Ascending aorta (tissue), 2 donors: ENCODE results near the gene ARMC7. TPM values are rescaled to one million over a fixed set of nuclear protein-coding genes. Genes with fewer than 3 reads are reported as not detected.

Experiments
- DNase-seq, 2 donors: peaks; one replicate each; pipeline ENCODE4 v3.0.0-alpha.2; 2019; ENCODE audit warnings: low spot score in 2 of 2
- H3K27ac ChIP-seq, 2 donors: fragments of 200-600 bp; sonication (generic); one replicate each; pipeline ENCODE4 v1.5.1; 2016 to 2017; ENCODE audit warnings: mild to moderate bottlenecking in 1 of 2
- H3K27me3 ChIP-seq: fragments of 200-600 bp; sonication (generic); one replicate; pipeline ENCODE4 v1.5.1; 2017
- H3K36me3 ChIP-seq, 2 donors: fragments of 200-600 bp; sonication (generic); one replicate each; pipeline ENCODE4 v1.5.1; 2016
- H3K4me1 ChIP-seq, 2 donors: fragments of 200-600 bp; sonication (generic); one replicate each; pipeline ENCODE4 v1.5.1; 2016 to 2017; ENCODE audit warnings: mild to moderate bottlenecking in 1 of 2
- H3K4me3 ChIP-seq, 2 donors: fragments of 200-600 bp; sonication (generic); one replicate each; pipeline ENCODE4 v1.5.1; 2016 to 2017; ENCODE audit warnings: mild to moderate bottlenecking in 1 of 2
- H3K9me3 ChIP-seq, 2 donors: fragments of 200-600 bp; sonication (generic); one replicate each; pipeline ENCODE4 v1.5.1; 2016
- intact Hi-C: fragments of 100-400 bp; cut with DNase I; formaldehyde crosslinking; loops from one replicate; pipeline ENCODE4 v1.15.1; 2023
- total RNA-seq: library from RNA; depleted of rRNA; stranded (reverse); fragments of >200 nt; gene quantifications from one replicate; pipeline ENCODE4 v1.1.0, GENCODE V29; 2016
- TF ChIP-seq, protein P1 (sequence below), 3 experiments: fragments of 200-600 bp in 2 of 3; fragments of 450-650 bp in 1 of 3; sonication (generic) in 2 of 3; IDR thresholded peaks; one replicate each; pipeline ENCODE4 v1.5.1; 2016 to 2019; ENCODE audit warnings: antibody characterized with exemption in 3 of 3, mild to moderate bottlenecking in 1 of 3, moderate library complexity in 1 of 3

ARMC7 gene
- total RNA-seq, 1 donor from 2014 or later, result 1.4 TPM

DNA sequence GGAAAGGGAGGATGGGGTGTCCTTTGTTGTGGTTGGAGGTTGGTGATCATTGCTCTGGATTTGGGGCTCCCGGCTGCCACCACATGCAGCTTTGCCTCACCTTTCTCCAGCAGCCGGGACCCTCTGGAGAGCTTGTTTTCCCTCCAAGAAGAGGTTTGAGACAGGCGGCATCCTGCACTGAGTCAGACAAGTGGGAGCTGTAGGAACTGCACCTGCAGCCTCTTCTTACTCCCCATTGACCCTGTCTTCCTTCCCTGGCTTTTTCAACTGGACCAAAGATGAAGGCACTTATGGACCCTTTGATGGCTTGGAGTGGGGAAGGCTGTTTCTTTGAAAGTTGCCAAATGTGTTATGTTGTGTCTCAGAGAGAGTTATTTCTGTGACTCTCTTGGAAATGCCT is 46.1 kb upstream of the ARMC7 start:
- Histone ChIP-seq H3K4me1 (no peaks in the 10 kb centered on the region), H3K27ac (no peak overlapping the region), H3K27me3 (no peaks in the 10 kb centered on the region), H3K4me3 (no peak overlapping the region), H3K36me3 (peaks cover 49 to 57% of the 10 kb centered on the region in 2 donors), H3K9me3 (no peaks in the 10 kb centered on the region)
- TF ChIP-seq, protein P1, sequence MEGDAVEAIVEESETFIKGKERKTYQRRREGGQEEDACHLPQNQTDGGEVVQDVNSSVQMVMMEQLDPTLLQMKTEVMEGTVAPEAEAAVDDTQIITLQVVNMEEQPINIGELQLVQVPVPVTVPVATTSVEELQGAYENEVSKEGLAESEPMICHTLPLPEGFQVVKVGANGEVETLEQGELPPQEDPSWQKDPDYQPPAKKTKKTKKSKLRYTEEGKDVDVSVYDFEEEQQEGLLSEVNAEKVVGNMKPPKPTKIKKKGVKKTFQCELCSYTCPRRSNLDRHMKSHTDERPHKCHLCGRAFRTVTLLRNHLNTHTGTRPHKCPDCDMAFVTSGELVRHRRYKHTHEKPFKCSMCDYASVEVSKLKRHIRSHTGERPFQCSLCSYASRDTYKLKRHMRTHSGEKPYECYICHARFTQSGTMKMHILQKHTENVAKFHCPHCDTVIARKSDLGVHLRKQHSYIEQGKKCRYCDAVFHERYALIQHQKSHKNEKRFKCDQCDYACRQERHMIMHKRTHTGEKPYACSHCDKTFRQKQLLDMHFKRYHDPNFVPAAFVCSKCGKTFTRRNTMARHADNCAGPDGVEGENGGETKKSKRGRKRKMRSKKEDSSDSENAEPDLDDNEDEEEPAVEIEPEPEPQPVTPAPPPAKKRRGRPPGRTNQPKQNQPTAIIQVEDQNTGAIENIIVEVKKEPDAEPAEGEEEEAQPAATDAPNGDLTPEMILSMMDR (IDR thresholded peaks at IDR 0.05), result no peak
- intact Hi-C loops, result no loop called here
- no peak for DNase-seq

DNA sequence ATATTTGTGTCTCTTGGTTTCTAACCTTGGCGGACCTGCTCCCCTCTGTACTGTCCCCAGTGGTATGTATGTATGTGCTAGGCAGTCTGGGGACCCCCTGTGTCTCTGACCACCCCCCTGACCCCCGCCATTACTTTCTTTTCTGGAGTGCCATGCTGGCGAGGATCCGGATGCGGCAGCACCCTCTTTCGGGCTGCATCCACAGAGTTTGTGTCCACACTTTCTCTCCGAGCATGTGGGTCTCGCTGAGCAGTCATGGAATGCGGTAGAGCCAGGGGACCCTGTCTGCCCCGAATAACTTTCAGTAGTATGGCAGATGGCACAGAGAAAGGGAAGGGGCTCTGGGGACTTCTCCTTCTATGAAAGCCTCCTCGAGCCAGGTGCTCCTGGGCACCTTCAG is 45.7 kb upstream of the ARMC7 start:
- intact Hi-C loops, result no loop called here
- H3K27me3 ChIP-seq, result no peaks in the 10 kb centered on the region
- H3K36me3 ChIP-seq, result peaks cover 49 to 56% of the 10 kb centered on the region in 2 donors
- no peaks in the 10 kb centered on the region for H3K9me3 ChIP-seq
- no peak overlapping the region for H3K27ac ChIP-seq
- no peak overlapping the region for H3K4me3 ChIP-seq
- no peaks in the 10 kb centered on the region for H3K4me1 ChIP-seq
- TF ChIP-seq, protein P1 (IDR thresholded peaks at IDR 0.05), result no peak
- no peak for DNase-seq

DNA sequence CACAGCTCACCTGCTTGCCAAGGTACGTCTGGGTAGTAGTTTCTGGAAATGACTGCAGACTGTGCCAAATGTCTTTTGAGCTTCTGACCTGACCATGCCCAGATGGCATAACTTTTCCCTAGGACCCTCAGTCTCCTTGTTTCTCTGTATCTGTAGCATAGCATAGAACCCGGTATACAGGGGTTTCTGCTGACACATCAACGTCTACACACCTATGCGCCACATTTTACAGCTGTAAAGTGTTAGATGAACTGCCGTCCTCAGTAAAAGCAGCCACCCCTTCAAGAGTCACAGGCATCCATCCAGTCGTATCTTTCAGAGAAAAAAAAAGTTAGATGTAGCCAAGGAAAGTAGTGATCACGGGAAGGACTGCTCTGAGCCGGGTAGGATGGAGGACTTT is 45.3 kb upstream of the ARMC7 start:
- Histone ChIP-seq H3K4me1 (no peaks in the 10 kb centered on the region), H3K9me3 (no peaks in the 10 kb centered on the region), H3K36me3 (peaks cover 47 to 52% of the 10 kb centered on the region in 2 donors), H3K27ac (no peak overlapping the region), H3K4me3 (no peak overlapping the region), H3K27me3 (no peaks in the 10 kb centered on the region)
- intact Hi-C loops, result no loop called here
- TF ChIP-seq, protein P1 (IDR thresholded peaks at IDR 0.05), result no peak
- no peak for DNase-seq

DNA sequence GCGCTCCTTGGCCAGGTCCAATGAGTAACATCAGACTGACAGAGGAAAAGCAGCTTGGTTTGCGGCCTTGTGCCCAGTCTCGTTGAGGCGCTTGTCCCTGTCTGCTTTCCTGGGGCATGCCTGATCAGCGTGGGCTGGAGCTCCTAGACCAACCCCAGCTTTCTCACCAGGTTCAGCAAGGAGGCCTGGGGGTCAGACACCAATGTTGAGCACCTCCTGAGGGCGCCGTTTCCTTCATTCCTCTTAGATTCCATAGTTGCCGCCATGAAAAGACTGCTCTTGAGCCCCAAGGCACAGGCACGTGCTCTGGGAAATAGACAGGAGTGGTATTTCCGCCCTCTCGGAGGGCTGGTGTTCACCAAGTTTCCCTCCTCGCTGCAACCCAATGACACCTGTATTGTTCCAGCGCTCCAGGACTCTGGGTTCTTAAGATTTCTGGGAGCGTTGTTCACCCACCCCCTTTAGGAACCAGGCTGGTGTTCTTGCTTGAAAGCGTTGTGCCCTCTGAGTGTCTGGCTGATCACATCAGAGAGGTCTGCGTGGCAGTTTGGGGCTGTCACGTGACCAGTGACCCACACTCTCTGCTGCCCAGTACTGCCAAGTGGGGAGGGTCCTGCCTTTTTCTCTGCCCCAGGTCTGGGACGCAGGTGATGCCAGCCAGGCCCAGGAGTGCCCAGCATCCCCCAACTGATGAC is 44.8 kb upstream of the ARMC7 start:
- Histone ChIP-seq H3K36me3 (peaks cover 45 to 48% of the 10 kb centered on the region in 2 donors), H3K27ac (no peak overlapping the region), H3K27me3 (no peaks in the 10 kb centered on the region), H3K9me3 (no peaks in the 10 kb centered on the region), H3K4me1 (no peaks in the 10 kb centered on the region), H3K4me3 (no peak overlapping the region)
- intact Hi-C loops, result no loop called here
- TF ChIP-seq, protein P1 (IDR thresholded peaks at IDR 0.05), result no peak
- no peak for DNase-seq

DNA sequence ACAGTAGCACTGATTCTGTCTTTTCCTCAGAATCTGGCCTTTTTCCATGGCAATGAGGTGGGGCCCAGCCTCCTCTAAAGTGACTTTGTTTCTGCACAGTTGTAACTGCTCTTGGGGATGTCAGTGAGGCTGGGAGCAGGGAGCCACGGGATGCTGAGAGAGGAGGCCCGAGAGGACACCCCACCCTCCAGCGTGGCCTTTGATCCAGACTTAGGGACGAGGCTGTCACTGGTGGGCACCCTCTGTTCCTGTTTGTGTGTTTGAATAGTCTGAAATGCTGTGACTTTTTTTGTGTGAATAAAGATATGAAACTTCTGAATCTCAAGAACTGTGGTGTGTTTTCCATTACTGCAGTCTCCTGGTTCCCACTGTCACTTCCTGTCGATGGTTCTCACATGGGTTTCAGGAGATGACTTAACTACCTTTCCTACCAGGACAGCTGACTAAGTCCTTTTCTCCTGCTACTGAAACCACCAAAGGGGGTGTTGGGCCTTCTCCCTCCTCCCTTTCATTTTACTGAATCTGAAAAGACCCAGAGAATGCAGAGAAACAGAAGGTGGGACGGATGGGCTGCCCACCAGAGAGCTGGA is 44.1 kb upstream of the ARMC7 start:
- Histone ChIP-seq H3K27ac (no peak overlapping the region), H3K36me3 (peaks cover 41 to 42% of the 10 kb centered on the region in 2 donors), H3K4me1 (no peaks in the 10 kb centered on the region), H3K9me3 (no peaks in the 10 kb centered on the region), H3K4me3 (no peak overlapping the region), H3K27me3 (no peaks in the 10 kb centered on the region)
- intact Hi-C loops, result no loop called here
- TF ChIP-seq, protein P1 (IDR thresholded peaks at IDR 0.05), result no peak
- DNase-seq, result no peak
